CD4-positive, alpha-beta T cell treated with Interleukin-6 at 100 ng/mL for 8 hours (primary cell): ENCODE measurements around the gene CDC26.
"Not testable (repeated sequence)": the region's sequence is repeated elsewhere in the genome, so short reads cannot be mapped to it uniquely, and the experiment has no call there.

Source experiments
- DNase-seq: peaks from one replicate; pipeline ENCODE4 v3.0.0-alpha.2; 2020; ENCODE audit warnings: mixed read lengths, low spot score

Gene CDC26

DNA sequence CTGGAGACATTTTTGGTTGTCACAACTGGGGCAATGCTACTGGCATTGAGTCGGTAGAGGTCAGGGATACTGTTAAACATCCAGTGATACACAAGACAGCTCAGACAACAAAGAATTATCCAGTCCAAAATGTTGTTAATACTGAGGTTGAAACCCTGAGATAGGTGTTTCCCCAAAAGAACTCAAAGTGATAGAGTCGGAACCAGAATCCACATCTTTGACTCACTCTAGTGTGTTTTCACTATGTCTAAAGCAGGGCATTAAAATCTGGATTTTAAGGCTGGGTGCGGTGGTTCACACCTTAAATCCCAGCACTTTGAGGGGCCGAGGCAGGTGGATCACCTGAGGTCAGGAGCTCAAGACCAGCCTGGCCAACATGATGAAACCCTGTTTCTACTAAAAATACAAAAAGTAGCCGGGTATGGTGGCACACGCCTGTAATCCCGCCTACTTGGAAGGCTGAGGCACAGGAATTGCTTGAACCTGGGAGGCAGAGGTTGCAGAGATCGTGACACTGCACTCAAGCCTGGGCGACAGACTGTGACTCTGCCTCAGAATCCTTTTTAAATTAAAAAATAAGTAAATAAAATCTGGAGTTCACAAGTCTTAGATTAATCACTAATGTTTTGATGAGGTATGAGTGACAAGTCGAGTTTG is 37.0 kb downstream of the CDC26 start:
- DNase-seq, result no peak

GRCh38 chr9:113237026-113237425 is 38.3 kb downstream of the CDC26 start:
- DNase-seq, result no peak

- DNase-seq, result not testable (repeated sequence)
These were observed 39.6 kb downstream of the CDC26 start for GRCh38 chr9:113235701-113236255.

- DNase-seq, result no peak
These were observed 43.7 kb downstream of the CDC26 start for GRCh38 chr9:113231701-113232100.

- peak; percentile 1 for DNase-seq
These were observed 47.2 kb downstream of the CDC26 start for GRCh38 chr9:113228130-113228665.

- DNase-seq, result no peak
These were observed 47.9 kb downstream of the CDC26 start for GRCh38 chr9:113227436-113227835.

DNA sequence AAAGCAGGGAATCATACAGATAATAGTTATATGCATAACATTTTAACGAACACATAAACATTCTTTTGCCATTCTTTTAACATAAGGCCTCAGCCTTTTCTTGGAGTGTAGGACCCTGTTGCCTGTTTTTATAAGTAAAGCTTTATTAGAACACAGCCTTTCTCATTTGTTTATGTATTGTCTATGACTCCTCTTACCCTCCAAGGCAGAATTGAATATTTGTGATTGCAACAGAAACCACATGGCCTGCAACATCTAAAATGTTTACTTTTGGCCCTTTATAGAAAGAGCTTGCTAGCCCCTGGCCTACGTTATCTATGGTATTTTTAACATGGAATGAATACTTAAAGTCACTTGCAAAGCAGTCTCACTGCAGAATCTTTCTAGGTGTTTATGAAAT is 51.4 kb downstream of the CDC26 start:
- no peak for DNase-seq

GRCh38 chr9:113222482-113222841 is 52.9 kb downstream of the CDC26 start:
- no peak for DNase-seq

DNA sequence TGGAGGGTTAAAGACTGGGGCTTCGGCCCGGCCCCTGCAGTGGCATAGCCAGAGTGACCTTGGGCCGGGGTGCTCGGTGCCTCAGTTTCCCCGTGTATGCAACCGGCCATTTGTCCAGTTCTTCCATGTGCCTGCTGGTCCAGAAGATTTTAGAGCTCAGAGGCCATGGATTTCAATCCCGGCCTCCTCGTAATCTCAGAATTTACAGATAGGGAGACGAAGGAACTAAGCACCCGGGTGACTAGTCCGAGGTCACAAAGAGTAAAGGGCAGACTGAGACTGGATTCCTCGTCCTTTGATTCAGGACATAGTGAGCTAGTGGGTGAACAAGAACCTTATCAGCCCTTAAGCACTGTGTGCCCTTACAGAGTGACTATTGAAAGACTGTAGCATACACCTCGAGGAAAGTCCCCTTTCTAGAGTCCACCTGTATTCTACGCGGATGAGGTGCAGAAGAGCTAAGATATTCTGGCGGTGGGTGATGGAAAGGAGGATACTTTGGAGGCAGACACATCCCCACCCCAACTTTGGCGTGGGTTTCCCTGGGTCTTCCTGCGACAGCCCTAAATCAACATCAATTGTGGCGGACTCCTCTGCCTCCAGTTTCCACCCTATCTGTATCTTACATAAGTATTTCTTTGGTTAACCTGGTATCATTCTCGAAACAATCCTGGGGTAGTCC is 53.4 kb downstream of the CDC26 start:
- no peak for DNase-seq

- peak; percentile 96 for DNase-seq
These were observed 54.2 kb downstream of the CDC26 start, which contains the start of the genes FKBP15 and SLC31A1 for GRCh38 chr9:113221003-113221799. FKBP15 (minus strand) TSS chr9:113221277; CDS start chr9:113221243, 34 bp downstream. SLC31A1 (plus strand) TSS chr9:113221544; CDS start chr9:113256149, 34,605 bp downstream.

GRCh38 chr9:113220467-113221002 is 54.8 kb downstream of the CDC26 start:
- DNase-seq, result no peak

DNA sequence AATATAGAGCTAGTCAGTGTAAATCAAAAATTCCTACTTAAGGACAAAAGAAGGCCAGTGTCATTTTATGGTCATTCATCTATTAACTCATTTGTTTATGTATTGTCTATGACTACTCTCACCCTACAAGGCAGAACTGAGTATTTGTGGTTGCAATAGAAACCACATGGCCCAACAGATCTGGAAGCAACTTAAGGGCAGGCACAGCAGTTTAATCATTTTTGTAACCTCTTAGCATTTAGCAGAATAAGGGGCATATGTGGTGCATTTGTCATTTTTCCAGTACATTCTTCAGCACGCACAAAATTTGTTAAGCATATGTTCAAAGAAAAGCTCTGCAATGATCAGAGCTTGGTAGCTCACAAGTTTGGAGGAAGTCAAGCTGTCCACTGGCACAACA is 55.4 kb downstream of the CDC26 start:
- DNase-seq, result peak; percentile 2

GRCh38 chr9:113219186-113219936 is 56.0 kb downstream of the CDC26 start:
- no peak for DNase-seq
